Measurements from ENCODE around the gene CELF2.

The CELF2 gene

GRCh38 chr10:11205030-11205772, 187.5 kb downstream of the CELF2 start:
- peak; percentile 34 for DNase-seq

GRCh38 chr10:11206676-11207559, 189.2 kb downstream of the CELF2 start:
- DNase-seq = no peak

DNA sequence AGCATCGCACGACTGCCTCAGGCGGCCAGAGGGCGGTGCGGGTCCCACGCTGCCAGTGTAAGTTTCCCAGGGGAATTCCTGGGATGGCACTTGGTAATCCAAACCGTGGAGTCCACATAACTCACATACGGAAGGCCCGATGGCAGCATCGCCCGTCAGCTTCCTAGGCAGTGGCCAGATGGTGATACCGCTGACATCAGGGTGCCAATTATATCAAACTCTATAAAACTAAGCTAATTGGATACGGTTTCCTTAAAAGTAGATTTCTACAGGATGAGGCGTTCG, 189.8 kb downstream of the CELF2 start:
- DNase-seq = no peak

- no peak for DNase-seq
Measured at GRCh38 chr10:11208243-11208642, 190.6 kb downstream of the CELF2 start.

GRCh38 chr10:11208908-11209829, 191.5 kb downstream of the CELF2 start:
- no peak for DNase-seq

DNA sequence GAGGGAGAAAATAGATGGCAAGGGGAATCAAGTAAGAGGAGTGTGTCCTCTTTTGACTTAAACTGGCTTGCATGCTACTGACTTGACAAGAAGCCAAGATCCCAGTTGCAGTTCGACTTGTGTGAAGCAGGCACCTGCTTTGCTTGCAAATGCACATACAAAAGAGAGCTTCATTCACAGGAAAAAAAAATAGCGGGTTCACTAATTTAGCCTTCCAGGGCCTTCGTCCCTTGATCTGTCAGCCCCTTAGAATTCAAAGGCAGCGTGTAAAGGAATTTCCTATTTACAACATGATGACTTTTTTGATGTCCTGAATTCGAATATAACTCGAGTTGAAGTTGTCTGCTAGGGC, 192.1 kb downstream of the CELF2 start:
- no peak for DNase-seq

DNA sequence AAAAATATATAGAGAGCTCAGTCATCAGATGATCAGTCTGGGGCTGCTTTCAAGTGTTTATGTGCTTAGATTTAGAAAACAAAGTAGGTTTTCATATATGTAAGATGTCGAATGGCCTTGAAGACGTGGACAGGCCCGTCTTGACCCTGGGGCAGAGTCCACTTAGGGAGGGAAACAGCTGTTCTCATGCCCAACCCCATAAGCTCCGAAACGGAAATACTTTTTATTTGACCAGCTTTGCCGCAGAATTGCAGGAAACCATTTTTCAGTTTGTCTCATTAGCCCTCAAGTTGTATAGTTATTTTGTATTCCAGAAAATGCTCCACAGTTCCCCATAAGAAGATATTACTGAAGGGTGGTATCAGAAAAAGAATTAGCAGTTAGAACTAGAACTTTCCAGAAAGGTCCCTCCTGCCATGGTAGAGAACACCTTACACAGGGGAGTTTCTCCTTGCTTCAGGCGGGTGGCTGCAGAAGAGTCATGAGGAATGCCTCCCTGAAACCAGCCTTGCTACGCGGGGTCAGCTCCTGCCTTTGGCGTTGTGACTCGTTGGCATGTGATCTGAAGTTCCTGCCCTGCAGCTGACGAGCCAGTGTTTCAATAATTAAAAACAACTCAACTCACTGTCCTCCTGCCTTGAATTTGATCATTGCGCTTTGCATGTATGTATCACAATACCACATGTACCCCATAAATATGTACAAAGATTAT, 192.7 kb downstream of the CELF2 start:
- no peak for DNase-seq

- no peak for DNase-seq
Measured at GRCh38 chr10:11212288-11213085, 194.8 kb downstream of the CELF2 start.

GRCh38 chr10:11213137-11213536, 195.5 kb downstream of the CELF2 start:
- no peak for DNase-seq

DNA sequence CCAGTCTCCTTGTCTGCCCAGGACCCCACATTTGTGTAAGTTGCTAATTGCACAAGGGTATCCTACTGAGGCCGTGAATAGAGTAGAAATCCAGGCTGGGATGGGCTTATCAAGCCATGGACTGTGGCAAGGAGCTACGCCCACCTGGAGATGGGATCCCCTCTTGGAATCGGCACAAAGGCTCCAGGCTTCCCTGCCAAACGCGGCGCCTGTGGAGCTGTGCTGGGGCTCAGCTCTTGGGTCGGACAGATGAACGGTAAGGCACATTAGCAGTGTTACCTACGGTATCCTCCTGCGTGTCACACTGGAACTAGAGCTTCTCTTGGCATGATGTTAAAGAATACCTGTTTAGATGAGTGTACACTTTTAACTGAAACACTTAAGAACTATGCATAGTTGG, 196.7 kb downstream of the CELF2 start:
- DNase-seq = no peak

DNA sequence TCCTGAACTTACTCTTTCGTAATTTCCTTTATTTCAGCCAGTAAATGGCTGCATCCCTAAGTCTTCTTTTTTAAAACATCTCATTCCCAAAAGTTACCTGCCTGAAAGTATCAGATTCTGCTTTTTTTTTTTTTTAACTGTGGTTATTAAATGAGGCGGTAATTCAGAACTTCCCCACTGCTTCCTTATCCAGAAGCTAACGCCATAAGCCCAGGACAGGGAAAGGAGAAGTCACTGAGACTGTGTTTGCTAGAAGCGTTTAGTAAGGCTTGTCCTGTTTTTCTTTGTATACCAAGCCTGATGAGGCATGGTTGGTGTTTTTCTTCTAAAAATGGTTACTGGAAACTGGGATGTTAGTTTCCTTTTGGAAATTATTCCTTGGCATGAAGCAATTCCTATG, 197.8 kb downstream of the CELF2 start:
- no peak for DNase-seq

DNA sequence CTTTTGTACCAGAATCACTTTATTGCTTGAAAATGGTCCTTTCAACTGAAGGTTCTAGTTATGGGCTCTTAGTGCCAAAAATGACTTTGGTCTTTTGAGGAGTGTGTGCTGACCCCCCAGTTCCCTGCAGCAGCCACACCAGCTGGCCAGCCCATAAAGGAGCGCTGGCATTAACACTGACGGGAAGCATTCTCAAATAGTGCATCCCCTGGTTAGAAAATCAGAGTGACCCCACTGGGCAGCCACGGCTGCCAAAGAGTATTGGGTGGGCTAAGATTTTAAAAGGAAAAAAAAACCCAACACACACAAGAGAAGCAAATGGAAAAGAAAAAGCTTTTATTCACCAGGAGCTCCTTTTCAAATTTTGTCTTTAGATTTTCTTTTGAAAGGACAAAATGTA, 199.8 kb downstream of the CELF2 start:
- no peak for DNase-seq

DNA sequence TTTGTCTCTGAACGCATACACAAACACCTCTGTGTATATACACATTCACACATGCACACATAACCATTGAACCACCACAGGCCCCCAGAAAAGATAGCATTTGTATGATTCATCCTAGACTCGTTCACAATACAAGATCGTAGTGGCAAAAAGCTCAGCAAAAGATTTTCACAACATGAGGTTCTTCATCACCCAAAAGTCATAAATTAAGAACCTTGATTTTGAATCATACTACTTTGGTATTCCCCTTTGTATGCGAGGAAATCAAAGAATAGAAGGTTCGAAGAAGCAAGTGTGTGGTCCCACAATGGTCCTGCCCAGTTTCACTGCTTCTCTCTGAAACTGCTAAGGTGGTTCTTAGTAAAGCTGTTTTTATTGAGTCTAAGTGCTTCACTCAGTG, 200.7 kb downstream of the CELF2 start:
- DNase-seq = no peak

- no peak for DNase-seq
Measured at GRCh38 chr10:11219431-11219830, 201.8 kb downstream of the CELF2 start.

DNA sequence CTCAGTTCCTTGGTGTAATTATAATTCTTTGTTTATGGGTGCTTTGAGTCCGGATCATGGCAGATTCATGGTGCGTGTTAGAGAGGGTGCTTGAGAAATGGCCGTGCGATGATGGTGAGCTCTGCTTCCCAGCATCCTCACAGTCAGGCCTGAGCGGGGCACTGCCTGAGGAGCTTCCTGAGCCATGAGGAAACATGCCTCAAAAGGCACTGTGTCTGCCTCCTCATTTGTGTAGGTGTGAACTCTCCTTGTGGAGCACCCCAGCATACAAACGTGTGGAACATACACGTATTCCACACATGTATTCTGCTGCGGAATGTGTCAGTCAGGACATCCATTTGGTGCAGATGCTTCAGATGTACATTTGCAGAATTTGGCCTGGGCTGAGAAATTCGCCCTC, 205.4 kb downstream of the CELF2 start:
- no peak for DNase-seq

GRCh38 chr10:11223507-11224140, 206.0 kb downstream of the CELF2 start:
- DNase-seq = no peak

- DNase-seq = no peak
Measured at GRCh38 chr10:11224321-11224720, 206.6 kb downstream of the CELF2 start.

- no peak for DNase-seq
Measured at GRCh38 chr10:11224792-11225416, 207.2 kb downstream of the CELF2 start.

DNA sequence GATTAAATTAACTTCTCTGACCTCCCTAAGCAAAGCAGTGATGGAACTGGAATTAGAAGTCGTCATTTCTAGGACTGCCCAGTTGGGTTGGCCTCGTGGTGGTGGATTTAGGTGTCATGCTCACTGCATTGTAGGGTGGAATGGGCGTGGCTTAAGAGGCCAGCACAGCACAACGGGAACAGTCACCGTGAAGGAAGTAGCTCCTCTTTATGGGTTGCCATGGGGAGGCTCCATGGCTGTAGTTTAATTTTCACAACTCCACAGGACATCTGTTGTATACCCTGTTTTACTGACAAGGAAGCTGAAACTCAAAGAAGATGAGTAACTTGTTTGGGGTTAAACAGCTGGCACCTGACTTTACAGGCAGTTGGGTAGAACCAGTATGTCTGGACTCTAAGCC, 208.3 kb downstream of the CELF2 start:
- no peak for DNase-seq

GRCh38 chr10:11227103-11227502, 209.4 kb downstream of the CELF2 start:
- DNase-seq = no peak

DNA sequence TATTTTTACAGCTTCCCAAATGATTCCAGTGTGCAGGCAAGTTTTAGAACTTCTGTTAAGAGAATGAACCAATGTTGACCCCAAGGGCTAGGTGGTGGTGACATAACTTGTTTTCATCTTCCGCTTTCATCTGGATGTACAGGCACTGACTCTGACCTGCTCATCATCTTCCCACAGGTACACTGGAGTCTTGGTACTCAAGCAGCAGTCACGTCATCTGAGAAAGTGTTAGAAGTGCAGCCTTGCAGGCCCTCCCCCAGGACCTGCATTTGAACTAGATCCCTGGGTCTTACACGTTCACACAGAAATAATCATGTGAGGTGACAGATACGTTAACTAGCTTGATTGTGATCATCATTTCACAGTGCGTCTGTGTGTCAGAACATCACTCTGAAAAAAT, 212.2 kb downstream of the CELF2 start:
- no peak for DNase-seq

All from fibroblast of skin of abdomen (primary cell).